Measurements from ENCODE around the gene BMPER.
A peak's percentile ranks its signal among the peaks of the same experiment; 100 is the strongest.

The BMPER gene

DNA sequence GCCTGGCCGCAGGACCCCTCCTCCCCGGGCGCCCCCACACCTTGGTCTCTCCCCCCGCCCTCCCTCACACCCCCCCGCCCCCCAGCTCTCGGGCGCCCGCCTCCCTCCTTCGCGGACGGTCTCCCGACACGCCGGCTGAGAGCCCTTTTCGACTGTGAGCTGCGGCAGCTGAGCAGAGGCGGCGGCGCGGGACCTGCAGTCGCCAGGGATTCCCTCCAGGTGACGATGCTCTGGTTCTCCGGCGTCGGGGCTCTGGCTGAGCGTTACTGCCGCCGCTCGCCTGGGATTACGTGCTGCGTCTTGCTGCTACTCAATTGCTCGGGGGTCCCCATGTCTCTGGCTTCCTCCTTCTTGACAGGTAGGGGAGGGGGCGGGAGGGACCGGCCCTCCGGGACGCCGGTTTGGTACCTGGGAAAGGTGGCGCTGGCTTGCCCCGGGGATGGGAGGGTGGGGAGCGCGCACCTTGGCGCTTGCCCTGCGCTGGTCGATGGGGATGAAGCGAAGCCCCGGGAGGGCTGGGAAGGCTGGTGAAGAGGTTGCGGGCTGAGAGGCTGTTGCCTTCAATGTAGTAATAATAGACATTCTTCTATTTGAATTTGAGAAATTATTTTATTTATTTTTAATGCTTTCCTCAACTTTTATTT lies at the start of gene BMPER:
Gene BMPER, plus strand, starts transcription at position 151 of the 644 bp plus-strand sequence. Its CDS starts 75 bp downstream, at position 226.
- DNase-seq: peak; percentile 63

DNA sequence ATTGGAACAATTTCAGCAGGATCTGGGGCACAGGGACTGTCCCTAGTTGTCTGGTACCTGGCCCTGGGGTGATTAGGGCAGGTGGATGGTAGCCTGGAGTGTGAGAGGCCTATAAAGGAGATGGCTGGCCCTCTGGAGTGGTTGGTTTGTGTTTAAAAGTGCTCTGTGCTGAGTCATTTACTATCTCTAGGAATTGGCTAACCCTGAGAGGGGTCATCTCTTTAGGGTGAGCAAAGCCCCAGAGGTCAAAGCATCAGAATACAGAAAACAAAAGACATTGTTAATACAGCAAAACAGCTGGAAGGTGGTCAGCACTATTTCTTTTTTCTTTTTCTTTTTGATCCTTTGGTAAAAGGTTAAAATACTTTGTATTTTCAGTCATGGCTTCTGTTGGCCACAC lies 43.4 kb upstream of the BMPER start:
- no peak for DNase-seq

DNA sequence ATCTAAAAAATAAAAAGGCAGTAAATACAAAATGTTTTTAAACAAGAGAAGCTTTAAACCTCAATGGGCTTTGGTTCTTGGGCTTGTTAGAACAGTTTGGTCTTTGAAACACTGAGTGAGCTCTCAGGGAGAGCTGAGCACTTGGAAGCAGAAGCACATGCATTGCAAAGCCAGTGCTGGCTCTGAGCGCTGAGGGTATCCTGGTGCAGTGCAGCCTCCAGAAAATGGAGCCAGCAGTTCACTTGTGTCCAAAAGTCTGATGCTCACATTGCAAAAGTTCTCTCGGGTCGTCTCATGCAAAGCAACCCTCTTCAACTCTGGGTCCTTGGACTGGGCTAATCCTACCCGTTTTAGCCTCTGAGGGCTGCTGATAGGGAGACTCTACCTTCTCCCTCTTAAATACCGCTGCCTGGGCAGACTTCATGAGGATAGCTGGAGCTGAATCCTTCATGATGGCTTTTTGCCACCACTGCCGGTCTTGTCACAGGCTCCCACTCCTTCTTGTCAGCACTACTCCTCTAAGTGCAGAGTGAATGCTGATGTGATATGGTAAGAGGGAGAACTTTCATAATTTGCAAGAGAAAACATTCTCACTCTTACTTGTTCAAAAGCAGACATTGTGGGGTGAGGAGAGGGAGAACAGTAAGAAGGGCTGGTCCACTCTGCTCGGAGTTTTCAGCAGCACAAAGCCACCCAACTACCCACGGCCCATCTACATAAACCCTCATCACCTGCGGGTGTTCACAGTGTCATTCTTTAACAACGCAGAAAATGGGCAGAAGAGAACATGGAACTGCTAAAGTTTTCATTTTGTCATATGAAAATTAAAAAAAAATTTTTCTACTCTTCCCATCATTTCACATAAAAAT lies 42.2 kb upstream of the BMPER start:
- DNase-seq: no peak

DNA sequence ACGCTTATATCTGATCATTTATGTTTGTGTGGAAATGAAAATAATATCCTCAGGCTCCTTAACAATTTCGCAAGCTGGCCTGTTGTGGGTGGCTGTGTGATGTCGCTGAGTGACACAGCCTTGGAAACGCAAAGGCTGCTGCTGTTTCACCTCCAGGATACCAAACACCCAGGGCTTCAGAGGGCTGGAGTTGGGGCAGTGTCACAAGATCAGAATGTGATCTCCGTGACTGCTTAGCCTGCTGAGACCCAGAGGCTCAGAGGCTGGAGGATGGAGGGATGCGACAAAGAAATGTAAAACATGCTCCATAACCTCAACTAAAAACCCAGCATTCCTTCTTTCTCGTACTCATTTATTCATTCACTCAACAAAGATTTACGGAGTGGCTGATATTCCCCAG lies 37.2 kb upstream of the BMPER start:
- no peak for DNase-seq

DNA sequence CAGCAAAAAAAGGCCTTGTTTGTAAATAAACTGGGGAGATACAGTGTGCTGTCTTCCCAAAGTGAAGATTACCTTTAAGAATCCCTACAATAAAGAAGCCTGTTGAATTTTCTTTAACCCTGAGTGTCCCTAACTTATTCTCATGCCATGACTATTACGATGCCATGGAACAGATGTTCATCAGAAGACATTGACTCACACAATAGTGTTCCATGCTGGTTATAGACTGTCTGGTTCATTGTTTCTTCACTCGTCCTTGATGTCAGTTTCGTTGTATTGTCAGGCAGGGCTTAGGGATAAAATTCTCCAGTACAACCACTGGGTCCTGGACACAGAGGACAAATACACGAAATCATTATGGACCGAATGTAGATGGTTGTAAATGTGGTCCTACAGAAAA lies 36.2 kb upstream of the BMPER start:
- no peak for DNase-seq

DNA sequence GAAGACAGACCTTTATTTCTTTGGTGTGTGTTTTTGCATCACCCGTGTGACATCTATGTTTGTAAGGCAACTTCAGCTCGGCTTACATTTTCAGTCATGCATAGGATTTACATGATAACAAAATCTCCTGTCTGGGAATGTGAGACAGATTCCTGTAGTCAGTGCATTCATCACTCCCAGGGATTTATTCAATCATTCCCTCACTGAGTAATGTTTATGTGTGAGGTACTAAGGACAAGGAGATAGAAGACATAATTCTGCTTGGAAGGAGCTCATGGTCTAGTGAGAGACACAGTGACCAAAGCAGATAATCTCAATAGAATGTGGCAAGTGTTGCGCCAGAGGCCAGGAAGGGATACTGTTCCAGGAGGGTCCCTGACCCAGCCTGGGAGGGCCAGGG lies 35.2 kb upstream of the BMPER start:
- no peak for DNase-seq

DNA sequence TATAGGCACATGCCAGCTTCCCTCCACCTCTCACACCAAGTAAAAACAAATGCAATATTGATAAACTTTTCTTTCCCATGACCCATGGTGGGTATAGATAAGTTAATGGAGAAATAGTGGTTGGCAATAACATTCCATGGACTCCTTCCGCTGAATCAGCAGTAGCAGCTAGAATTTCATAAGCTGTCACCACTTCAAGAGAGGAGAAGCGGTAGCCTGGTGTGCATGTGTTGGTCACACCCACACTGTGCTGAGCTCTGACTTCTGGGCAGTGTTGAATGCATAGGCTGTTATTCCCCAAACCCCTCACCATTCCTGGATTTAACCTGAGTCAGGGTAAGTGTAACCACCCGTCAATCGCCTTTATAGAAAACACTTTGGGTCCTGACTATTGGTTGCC lies 32.5 kb upstream of the BMPER start:
- DNase-seq: no peak

DNA sequence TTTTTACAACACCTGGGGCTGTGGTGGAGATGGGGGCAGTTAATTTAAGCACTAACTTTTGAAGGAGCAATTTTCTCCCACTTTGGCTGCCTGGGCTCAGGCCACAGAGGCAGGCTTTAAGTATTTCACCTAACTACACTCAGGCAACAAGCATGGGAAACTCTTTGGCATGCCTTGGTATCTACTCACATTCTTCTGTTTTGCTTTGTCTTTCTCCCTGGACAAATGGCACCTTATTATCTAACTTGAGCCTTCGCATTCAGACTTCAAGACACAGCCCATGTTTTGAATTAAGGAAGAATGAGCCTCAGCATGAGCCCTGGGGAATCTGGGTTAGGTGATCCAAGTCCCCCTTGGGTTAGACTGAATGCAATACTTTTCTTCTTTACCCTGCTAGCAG lies 31.8 kb upstream of the BMPER start:
- no peak for DNase-seq

DNA sequence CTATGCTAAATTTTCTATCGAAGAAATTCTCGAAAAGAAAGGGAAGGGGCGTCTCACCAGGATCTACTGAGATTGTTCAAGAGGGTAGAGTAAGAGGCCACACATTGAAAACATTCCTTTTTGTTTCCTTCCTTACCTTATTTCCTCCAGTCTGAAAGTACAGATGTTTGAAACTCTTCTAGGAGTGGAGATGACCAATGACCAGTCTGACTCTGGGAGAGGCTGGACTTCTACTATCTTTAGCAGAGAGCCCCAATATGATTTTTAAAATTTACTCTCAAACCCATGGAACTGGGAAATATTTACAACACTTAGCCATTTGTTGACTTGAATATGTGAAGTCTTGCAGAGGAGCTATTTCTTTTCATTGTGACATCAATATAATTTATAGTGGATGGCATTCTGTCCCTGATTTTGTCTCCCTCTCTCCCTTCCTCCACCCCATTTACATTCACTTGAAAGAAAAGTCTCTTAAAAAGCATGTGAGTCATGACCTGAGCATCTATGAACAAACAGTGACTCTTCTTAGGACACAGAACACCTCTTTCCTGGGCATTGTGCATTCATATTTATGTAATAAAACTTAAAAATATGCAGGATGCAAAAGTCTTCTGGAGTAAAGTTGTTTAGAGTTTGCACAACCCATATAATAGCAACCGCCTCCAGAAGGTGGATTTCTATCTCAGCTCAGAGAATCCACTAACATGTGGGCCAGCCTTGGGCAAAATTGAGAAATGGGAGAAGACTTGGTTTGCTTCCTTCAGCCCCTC lies 31.2 kb upstream of the BMPER start:
- DNase-seq: no peak

DNA sequence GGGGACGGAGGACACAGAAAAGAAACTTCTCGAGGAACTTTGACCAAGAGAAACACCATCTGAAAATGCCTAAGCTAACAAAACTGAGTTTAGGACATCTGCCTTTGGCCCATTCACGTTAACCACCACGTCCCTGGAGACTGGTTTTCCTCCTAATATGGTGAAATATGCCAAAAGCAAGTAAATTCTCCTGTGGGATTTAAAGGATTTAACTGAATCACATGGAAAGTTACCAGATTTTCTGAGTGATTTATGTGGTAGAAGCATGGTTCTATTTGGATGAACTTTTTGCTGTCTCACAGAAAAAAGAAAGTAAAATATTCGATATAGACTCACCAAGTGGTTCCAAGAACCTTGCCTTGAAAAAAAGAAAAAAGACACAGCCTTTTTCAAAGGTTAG lies 30.4 kb upstream of the BMPER start:
- no peak for DNase-seq

DNA sequence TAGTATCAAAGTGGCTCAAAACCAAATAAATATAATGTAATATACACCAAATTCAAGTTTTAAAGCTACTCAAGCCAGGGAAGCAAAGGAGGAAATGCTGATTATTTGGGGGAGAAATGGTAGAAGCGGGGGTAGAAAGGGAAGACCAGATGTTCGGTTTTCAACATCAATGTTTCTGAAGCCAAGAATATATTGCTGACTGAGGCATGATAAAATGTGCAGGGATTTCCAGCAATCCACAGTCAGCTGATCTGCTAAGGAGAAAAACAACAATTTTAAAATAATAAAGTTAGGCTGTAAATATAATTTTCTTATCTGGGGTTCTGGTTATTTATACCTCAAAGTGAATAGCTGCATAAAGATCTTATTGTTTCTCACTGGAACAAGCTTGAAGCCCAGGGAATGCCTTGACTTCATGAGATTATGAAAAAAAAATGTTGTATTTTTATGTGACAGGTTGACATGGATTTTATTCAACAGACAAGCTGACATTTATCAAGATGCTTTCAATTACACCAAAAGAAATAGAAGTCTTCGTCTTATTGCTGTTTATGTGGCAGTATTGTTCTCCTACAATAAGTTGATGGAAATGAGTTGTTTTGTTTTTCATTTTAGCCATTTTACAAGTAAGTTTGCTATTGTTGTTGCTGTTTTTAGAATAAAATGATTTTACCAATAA lies 28.6 kb upstream of the BMPER start:
- DNase-seq: no peak

DNA sequence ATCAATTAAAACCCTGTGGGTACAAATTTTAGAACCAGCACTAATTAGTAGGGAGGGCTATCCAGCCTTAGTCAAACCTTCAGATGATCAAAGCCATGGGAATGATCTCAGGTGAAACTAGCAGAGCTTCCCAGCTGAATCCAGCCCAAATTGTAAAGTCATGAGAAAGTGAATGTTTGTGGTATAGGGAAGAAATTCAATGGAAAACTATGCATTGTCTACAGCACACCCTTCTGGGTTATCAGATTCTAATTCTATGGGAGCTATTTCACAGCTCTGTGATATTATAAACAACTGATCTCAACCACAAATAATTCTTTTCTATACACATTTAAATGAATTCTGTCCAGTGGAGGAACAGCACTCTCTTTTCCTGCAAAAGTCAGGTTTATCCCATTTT lies 24.6 kb upstream of the BMPER start:
- no peak for DNase-seq

DNA sequence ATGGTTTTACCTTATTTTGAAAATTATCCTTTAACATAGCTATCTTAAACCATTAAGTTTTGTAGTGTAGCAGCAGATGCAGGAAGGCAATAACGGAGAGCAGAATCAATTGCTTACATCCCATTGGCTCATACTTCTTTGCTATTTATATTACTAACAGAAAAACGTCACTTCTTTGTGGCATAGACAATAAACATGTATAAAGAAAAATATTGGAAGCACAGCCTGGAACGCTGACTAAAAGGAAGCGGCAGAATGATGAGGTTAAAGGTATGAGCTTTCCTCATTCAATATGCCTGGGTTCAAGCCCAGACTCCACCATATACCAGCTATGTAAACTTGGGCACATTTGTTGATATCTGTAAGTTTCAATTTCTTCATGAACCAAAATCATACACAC lies 24.0 kb upstream of the BMPER start:
- no peak for DNase-seq

DNA sequence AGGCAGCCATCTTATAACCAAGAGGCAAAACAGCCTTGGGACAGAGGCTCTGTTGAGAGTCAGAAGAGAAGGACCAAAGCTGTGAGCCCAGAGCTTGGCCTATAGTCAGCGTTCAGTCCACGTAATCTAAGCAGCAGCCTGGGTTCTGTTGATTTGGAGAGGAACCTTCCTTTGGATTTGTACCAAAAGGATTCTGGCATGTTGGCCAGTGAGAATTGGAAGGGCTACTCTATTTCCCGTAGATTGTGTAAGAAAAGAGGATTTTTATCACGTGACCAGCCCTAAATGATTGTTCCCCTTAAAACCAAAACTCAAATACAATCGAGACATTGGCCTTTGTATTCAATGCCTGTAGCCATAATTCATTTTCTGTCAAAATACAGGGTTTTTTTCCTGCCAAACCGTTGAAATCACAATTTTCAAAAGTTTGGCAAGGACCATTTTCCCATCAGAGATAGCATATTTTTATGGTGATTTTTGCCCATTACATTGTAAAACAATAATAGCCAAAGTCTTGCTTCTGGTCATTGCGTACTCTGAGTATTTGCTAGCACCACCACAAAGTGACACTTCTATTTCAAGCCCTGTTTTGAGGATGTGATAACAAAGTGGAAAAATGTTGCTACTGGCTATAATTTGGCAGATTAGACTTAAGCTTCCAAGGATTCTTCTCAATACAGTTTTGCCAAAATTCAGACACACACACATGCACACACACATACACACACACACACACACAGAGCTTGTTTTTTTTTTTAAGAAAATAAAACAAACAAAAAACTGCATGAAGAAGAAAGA lies 23.1 kb upstream of the BMPER start:
- no peak for DNase-seq

DNA sequence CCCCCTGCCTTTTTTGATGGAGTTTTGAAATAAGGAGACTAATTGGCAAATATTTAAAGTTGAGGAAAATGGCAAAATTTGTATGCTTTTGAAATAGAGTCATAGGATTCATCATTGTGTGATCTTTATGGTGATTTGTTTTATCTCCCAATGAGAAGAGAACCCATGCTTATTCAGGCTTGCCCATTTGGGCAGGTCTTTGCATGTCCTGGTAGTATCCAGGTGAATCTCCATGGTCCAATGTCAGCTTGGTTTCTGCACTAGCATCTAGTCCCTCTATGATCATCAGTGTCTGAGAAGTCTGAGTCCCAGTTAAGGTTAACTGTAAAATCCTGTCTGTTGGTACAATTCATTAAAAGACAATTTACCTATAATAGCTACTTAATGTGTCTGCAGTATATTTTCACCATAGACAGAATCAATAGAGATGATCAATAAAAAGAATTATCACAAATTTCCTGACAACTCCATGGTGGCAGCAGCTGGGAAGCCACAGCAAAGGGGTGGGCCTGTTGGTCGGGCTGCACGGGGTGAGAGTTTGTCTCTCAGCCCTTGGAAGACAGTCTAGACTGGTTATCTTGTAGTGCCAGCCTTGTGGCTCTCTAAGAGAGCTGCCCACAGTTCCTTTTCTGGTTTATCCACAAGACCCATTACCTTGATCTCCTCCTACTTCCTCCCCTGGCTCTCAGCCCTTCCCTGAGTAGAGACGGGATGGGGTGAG lies 22.2 kb upstream of the BMPER start:
- no peak for DNase-seq

DNA sequence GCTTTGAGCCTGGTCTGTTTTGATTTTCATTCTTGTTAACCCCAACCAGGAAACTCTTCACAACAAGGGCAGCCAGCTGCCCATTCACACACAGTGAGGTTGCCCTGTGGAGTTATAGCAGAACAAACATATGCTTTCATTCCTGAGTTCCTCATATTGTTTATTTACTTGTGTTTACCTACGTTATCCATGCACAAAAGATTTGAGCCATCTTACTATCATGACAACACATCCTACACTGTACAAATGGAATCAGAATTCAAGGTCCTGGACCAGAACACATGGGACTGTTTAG lies 21.7 kb upstream of the BMPER start:
- no peak for DNase-seq

DNA sequence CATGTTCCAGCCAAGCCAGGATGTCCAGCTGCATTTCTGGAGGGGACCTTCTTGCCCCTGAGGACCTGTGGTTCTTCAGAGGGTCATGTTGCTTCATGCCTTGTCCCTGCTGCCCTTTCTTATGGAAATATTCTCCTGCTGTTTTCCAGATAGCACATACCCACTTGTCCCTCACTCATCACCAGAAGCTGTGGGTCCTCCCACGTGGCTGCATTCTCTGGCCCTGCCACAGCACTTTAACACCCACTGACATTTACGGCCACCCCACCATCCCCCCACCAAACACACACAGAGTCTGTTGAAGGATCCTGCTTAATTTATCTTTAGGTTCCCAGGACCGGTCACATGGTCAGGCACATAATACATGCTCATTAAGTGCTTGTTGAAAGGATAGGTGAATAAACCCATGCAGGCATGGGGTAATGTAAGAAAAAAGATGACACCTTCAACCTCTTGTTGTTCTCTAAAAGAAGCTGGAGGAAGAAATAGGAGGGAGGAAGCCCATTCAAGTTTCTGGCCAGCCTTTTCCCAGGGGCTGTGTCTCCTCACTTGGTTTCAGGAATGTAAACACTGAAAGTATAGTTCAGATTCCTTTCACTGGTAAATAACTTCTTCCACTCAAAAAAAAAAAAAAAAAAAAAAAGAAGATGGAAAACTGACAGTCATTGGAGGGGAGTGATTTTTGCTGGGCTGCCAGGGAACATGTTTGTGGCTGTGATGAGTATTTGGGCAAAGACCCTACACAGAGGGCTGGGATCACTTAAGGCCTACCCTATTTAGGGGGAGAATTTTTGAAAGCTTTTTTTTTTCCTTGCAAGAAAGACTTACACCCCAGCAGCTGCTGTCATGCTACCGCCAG lies 19.8 kb upstream of the BMPER start:
- no peak for DNase-seq

DNA sequence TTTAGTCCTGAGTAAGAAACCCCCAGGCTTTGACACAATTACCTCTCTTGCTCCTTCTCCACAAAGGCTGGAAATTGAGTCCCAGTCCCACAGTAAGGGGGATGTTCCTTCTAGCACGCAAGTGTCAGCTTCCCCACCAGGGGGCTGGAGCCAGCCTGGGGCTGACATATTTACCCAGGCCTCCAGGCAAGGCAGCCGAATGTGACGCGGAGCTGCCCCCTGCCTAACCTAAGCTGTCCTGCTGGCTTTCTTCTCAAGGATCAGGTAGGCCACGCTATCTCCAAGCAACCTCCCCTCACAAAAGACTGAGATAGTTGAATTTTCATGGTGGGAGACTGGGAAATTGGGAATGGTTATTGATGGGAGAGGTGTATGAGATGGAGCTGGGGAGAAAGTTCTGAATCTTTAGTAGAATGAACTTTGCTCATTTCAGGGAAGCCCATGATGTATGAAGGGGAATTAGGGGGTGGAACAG lies 19.2 kb upstream of the BMPER start:
- no peak for DNase-seq

DNA sequence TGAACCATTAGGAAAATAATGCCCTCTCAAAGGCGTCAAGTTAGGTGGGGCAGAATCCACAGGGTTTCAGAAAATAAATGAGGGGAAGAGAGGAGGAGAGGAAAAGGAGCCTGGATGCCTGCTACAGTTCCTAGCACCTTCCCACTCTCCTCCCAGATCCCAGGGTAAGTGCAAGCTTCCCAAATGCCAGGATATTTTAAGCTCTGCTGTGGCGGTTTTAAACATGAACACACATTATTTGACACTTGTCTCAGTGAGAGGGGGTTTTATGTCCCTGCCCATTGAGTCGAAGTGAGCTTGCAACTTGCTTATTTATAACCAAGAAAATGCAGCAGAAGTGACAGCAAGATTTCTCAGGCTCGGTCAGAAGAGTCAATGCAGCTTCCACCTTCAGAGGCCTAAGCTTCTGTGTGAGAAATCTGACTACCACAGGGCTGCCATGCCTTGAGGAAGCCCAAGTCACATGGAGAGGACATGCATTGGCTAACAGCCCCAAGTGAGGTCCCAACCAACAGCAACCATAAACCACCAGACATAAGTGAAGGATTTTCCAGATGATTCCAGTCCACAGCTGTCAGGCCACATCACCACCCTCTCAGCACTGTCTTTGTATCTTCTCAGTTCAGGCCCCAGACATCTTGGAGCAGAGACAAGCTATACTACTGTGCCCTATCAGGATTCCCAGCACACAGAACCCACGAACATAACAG lies 17.9 kb upstream of the BMPER start:
- no peak for DNase-seq

DNA sequence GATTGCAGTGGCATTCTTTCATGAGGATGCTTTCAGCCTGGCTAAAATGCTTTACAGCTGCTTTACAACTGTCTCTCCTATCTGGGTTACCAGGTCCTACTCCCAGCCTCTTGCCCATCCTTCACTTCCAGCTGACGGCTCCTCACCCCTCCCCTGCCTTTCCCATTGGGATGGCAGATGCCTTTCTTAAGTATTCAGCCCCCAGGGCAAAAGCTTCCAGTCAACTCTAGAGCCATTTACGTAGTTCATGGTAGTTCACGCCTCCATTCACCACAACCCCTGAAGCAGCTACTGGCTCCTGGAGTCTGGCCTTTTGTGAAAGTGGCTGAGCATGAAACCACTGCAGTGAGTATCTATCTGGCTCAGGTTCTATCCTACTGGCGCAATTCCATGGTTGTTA lies 17.2 kb upstream of the BMPER start:
- no peak for DNase-seq

Data from activated CD8-positive, alpha-beta memory T cell treated with anti-CD3 and anti-CD28 coated beads, Interleukin-2, amount 50 U/mL, for 48 hours (primary cell).